Measurements from ENCODE around the gene HNRNPH1.

DNA sequence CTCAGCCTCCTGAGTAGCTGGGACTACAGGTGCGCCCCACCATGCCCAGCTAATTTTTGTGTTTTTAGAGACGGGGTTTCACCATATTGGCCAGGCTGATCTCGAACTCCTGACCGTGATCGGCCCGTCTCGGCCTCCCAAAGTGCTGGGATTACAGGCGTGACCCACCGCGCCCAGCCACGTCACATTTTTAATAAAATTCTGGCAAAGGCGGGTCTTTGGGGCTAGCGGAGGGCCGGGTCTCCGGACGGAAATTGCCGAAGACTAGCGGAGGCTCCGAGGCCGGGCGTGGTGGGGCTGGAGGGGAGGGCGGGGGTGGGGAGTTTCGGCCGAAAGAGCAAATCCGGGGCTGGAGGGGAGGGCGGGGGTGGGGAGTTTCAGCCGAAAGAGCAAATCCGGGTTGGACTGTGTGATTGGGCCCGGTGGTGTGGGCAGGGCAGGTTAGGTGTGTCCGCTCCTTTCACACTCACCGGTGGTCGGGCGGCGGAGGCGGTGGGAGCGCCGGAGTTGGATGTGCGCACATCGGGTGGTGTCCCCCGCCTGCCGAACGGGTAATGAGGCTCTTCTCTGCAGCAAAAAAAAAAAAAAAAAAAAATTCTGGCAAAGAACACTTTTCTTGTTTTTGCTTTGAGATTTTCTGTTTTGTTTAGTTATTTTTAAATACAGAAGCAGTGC is 46.0 kb downstream of the HNRNPH1 start:
- TF ChIP-seq, protein P1, sequence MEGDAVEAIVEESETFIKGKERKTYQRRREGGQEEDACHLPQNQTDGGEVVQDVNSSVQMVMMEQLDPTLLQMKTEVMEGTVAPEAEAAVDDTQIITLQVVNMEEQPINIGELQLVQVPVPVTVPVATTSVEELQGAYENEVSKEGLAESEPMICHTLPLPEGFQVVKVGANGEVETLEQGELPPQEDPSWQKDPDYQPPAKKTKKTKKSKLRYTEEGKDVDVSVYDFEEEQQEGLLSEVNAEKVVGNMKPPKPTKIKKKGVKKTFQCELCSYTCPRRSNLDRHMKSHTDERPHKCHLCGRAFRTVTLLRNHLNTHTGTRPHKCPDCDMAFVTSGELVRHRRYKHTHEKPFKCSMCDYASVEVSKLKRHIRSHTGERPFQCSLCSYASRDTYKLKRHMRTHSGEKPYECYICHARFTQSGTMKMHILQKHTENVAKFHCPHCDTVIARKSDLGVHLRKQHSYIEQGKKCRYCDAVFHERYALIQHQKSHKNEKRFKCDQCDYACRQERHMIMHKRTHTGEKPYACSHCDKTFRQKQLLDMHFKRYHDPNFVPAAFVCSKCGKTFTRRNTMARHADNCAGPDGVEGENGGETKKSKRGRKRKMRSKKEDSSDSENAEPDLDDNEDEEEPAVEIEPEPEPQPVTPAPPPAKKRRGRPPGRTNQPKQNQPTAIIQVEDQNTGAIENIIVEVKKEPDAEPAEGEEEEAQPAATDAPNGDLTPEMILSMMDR (conservative IDR thresholded peaks at IDR 0.05; ENCODE audit: low read depth, low read length) = no peak
- no peak for TF ChIP-seq EZH2 (IDR thresholded peaks at IDR 0.05; ENCODE audit: borderline replicate concordance, low read depth, low read length, poor library complexity, severe bottlenecking)
